Coronary artery (tissue), 2 donors: ENCODE data around the gene GCH1.

Source experiments
- DNase-seq: peaks from one replicate; pipeline ENCODE4 v3.0.0-alpha.2; 2017; ENCODE audit warnings: low spot score
- H3K27ac ChIP-seq, 2 donors: fragments of 200-600 bp; sonication (generic); one replicate each; pipeline ENCODE4 v1.5.1; 2016 to 2019
- H3K4me3 ChIP-seq: fragments of 200-600 bp; sonication (generic); 2 replicates; pipeline ENCODE4 v1.5.1; 2016; ENCODE audit warnings: mild to moderate bottlenecking, moderate library complexity
- TF ChIP-seq, protein P1 (sequence below): fragments of 200-600 bp; sonication (generic); IDR thresholded peaks from one replicate; pipeline ENCODE4 v1.5.1; 2019; ENCODE audit warnings: antibody characterized with exemption

GCH1 gene

DNA sequence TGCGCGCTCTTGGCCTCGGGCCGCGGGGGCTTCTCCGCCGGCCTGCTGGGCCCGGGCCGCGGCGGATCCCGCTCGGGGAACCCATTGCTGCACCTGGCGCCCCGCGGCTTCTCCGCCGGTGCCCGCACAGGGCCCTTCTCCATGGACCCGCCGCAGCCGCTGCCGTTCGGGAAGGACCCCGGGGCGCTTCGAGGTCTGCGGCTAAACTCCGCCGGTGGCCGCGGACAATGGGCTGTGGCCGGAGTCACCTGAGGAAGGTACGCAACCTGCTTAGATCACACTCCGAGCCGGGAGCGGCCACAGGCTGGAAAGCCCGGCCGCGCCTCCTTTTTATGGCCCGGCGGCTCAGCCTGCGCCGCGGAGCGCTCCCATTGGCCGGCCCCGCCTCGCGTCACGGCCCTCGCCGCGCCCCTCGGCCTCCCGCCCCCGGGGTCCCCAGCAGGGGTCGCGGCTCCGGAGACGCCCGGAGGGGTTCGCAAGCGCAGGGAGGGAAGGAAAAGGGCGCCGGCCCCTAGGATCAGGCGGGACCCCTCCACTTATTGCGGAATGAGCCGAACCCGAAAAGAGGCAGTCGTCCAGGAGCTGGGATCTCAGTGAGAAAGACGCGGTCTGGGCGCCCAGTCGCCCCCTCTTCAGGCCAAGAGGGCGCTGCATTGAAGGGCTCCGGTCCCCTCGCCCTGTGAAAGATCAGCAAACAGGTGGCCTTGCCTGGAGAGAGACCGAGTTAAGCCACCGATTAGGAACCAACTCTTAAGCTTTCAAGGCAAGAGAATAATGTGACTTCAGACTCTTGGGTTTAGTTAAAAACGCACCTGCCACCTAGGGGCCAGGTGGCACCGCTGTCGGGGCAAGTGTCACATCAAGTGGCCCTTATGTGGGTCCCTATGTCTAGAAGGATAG is at the start of gene GCH1:
Gene GCH1 (minus strand): TSS at position 306 of the 900 bp plus-strand sequence. CDS start 163 bp downstream, at position 143.
- peak within 1 kb of the TSS; percentile 76 for H3K4me3 ChIP-seq
- peak; percentile 81 for DNase-seq
- H3K27ac ChIP-seq: peak within 1 kb of the TSS in 1 of 2 donors; percentile 78
- TF ChIP-seq, protein P1, sequence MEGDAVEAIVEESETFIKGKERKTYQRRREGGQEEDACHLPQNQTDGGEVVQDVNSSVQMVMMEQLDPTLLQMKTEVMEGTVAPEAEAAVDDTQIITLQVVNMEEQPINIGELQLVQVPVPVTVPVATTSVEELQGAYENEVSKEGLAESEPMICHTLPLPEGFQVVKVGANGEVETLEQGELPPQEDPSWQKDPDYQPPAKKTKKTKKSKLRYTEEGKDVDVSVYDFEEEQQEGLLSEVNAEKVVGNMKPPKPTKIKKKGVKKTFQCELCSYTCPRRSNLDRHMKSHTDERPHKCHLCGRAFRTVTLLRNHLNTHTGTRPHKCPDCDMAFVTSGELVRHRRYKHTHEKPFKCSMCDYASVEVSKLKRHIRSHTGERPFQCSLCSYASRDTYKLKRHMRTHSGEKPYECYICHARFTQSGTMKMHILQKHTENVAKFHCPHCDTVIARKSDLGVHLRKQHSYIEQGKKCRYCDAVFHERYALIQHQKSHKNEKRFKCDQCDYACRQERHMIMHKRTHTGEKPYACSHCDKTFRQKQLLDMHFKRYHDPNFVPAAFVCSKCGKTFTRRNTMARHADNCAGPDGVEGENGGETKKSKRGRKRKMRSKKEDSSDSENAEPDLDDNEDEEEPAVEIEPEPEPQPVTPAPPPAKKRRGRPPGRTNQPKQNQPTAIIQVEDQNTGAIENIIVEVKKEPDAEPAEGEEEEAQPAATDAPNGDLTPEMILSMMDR: no peak

GRCh38 chr14:54947230-54947629 is 44.6 kb upstream of the GCH1 start:
- no peak for DNase-seq
- H3K4me3 ChIP-seq: no peak overlapping the region
- TF ChIP-seq, protein P1: no peak
- H3K27ac ChIP-seq: no peak overlapping the region

- H3K27ac ChIP-seq: no peak overlapping the region
- TF ChIP-seq, protein P1: no peak
- no peak overlapping the region for H3K4me3 ChIP-seq
- no peak for DNase-seq
Observed at GRCh38 chr14:54946500-54946899, 43.9 kb upstream of the GCH1 start.

DNA sequence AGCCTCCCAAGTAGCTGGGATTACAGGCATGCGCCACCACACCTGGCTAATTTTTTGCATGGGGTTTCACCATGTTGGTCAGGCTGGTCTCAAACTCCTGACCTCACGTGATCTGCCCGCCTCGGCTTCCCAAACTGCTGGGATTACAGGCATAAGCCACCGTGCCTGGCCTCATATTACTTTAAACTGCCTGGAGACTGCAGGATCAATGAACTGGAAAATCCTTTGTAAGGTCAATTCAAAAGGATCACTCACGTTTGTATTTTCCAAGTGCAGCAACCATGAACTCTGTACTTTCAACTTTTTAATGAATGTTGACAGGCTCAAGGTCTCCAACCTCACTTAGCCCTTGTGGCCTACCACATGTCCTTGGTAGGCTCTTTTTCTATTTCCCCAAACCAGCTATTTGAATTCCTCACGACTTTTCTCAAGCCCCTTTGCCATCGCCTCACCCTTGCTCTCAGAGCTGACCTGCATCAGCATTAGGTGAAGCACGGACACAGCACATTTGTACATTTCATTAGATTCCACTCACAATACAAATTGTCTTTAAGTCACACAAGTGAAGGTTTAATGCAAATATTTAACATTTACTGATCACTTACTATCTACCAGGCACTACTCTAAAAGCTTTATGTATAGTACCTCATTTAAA is 42.2 kb upstream of the GCH1 start:
- Histone ChIP-seq H3K27ac (no peak overlapping the region), H3K4me3 (no peak overlapping the region)
- no peak for DNase-seq
- TF ChIP-seq, protein P1: no peak

- H3K4me3 ChIP-seq: no peak overlapping the region
- no peak for DNase-seq
- H3K27ac ChIP-seq: no peak overlapping the region
- TF ChIP-seq, protein P1: no peak
Observed at GRCh38 chr14:54942913-54943312, 40.3 kb upstream of the GCH1 start.

GRCh38 chr14:54936816-54937215 is 34.2 kb upstream of the GCH1 start:
- TF ChIP-seq, protein P1: no peak
- Histone ChIP-seq H3K4me3 (no peak overlapping the region), H3K27ac (no peak overlapping the region)
- no peak for DNase-seq
